ENCODE results near the gene CENPE.

CENPE gene

DNA sequence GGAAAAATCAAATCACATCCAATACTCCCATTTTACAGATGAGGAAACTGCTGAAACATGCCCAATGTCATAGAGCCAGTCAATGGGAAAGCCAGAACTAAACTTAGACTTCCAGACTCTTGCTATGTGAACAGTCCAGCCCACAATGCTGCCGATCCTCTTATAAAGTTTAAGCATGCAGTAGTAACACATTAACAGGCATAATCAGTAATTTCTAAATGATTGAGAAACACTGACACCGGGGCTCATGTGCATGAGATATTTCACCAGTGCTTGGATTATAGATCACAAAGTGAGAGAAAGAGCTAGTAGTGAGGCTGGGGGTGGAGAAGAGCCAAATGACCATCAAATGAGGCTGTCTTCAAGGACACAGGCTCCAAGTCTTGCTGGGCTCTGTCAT, 101.0 kb downstream of the CENPE start:
- H3K36me3 ChIP-seq (ENCODE audit: insufficient read depth, low read length), result peaks cover 4% of the 10 kb centered on the region
- no peak overlapping the region for H3K27ac ChIP-seq
- H3K4me3 ChIP-seq, result no peak overlapping the region
- H3K9ac ChIP-seq (ENCODE audit: insufficient read length), result no peak overlapping the region
- TF ChIP-seq EZH2 (IDR thresholded peaks at IDR 0.05), result no peak
- no peak for TF ChIP-seq POLR2AphosphoS5 (IDR thresholded peaks at IDR 0.05; ENCODE audit: borderline replicate concordance, low read depth, low read length)
- TF ChIP-seq FOXP2 (optimal IDR thresholded peaks at IDR 0.05; ENCODE audit: control extremely low read depth, extremely low read length, insufficient read depth), result no peak
- no peak for DNase-seq (ENCODE audit: low read depth, low spot score)
- no peaks in the 10 kb centered on the region for H3K9me3 ChIP-seq (ENCODE audit: low read depth, low read length)

DNA sequence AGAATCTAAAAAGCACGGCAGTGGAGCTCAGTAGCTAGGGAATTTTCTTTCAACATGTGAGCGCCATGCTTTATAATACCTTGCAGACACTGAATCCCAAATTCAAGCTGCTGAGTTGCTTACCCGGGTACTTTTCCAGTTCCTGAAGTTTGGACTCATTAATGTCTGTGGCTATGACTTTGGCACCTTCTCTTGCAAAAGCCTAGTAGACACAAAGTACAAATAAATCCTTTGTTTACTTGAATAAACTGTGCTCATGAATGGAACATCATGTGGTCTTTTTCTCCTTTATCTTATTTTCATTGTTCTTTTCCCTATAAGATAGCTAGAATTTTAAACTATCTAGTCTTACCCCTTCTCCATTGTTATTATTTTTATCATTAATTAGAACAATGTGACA, 103.1 kb downstream of the CENPE start:
- Histone ChIP-seq H3K9ac (ENCODE audit: insufficient read length) (no peak overlapping the region), H3K27ac (no peak overlapping the region), H3K4me3 (no peak overlapping the region), H3K9me3 (ENCODE audit: low read depth, low read length) (no peaks in the 10 kb centered on the region), H3K36me3 (ENCODE audit: insufficient read depth, low read length) (peaks cover 18% of the 10 kb centered on the region)
- DNase-seq (ENCODE audit: low read depth, low spot score), result no peak
- TF ChIP-seq FOXP2 (optimal IDR thresholded peaks at IDR 0.05; ENCODE audit: control extremely low read depth, extremely low read length, insufficient read depth), result no peak
- no peak for TF ChIP-seq EZH2 (IDR thresholded peaks at IDR 0.05)
- no peak for TF ChIP-seq POLR2AphosphoS5 (IDR thresholded peaks at IDR 0.05; ENCODE audit: borderline replicate concordance, low read depth, low read length)

DNA sequence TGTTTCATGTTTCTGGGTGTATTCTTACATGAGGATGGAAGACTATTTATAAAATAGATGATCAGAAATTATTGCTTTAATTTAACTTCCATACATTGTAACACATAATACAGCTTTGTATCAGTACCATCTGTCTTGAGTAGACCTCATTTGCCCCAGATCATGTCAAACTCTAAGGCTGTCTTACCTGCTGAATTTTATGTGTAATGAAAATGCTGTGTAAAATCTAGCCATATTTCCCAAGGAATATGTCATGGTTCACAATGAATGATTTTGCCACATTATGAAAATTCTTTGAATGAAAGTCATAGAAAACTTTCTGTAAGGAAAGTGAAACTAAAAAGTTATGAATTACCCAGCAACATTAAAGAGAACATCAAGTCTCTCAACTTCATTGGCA, 105.9 kb downstream of the CENPE start:
- no peak for DNase-seq (ENCODE audit: low read depth, low spot score)
- Histone ChIP-seq H3K9ac (ENCODE audit: insufficient read length) (no peak overlapping the region), H3K36me3 (ENCODE audit: insufficient read depth, low read length) (peaks cover 31% of the 10 kb centered on the region), H3K27ac (no peak overlapping the region), H3K4me3 (no peak overlapping the region), H3K9me3 (ENCODE audit: low read depth, low read length) (no peaks in the 10 kb centered on the region)
- no peak for TF ChIP-seq EZH2 (IDR thresholded peaks at IDR 0.05)

DNA sequence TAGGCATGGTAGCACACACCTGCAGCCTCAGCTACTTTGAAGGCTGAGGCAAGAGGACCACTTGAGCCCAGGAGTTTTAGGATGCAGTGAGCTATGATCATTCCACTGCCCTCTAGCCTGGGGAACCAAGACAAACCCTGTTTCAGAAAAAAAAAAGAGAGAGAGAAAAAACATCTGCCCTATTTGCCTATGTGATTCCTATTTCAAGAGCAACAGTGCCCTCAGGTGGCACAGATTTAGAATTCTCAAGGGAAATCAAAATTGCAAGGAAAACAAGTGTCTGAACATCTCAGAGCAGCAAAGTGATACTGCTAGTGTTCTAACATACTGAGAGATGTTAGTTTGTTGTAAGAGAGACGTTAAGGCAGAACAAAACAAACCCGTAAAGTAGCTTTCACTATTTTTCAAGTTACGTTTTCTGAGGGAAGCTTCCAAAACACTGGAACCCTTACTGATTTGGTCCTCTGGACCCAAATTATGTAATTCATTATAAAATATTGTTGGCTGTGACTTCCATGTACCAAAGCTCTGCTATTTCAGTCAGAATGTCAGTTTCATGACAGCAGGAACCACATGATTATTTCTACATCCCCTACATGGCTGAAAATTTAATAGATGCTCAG, 106.4 kb downstream of the CENPE start:
- Histone ChIP-seq H3K36me3 (ENCODE audit: insufficient read depth, low read length) (peaks cover 34% of the 10 kb centered on the region), H3K9ac (ENCODE audit: insufficient read length) (no peak overlapping the region), H3K9me3 (ENCODE audit: low read depth, low read length) (no peaks in the 10 kb centered on the region), H3K4me3 (no peak overlapping the region), H3K27ac (no peak overlapping the region)
- DNase-seq (ENCODE audit: low read depth, low spot score), result peak; percentile 57
- no peak for TF ChIP-seq POLR2AphosphoS5 (IDR thresholded peaks at IDR 0.05; ENCODE audit: borderline replicate concordance, low read depth, low read length)
- no peak for TF ChIP-seq EZH2 (IDR thresholded peaks at IDR 0.05)
- no peak for TF ChIP-seq FOXP2 (optimal IDR thresholded peaks at IDR 0.05; ENCODE audit: control extremely low read depth, extremely low read length, insufficient read depth)

DNA sequence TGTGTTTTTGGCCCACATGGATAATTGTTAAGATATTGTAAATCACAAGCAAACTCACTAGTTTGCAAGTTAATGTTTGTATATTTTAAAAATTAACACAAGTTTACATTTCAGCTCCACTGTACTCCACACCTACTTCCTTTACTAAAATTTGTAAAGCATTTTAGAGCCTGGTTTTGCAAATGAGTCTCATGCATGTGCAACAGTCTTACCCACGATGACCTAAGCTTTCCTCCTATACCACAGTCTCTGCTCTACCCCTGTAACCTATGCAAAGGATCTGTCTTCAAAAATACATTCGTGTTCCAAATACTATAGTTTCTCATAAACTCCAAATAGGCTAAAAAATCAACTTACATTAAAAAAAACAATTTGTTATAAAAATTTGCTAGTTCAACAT, 108.7 kb downstream of the CENPE start:
- H3K36me3 ChIP-seq (ENCODE audit: insufficient read depth, low read length), result peaks cover 43% of the 10 kb centered on the region
- no peak for DNase-seq (ENCODE audit: low read depth, low spot score)
- H3K9ac ChIP-seq (ENCODE audit: insufficient read length), result no peak overlapping the region
- H3K9me3 ChIP-seq (ENCODE audit: low read depth, low read length), result no peaks in the 10 kb centered on the region
- no peak overlapping the region for H3K4me3 ChIP-seq
- H3K27ac ChIP-seq, result no peak overlapping the region
- no peak for TF ChIP-seq EZH2 (IDR thresholded peaks at IDR 0.05)
- no peak for TF ChIP-seq FOXP2 (optimal IDR thresholded peaks at IDR 0.05; ENCODE audit: control extremely low read depth, extremely low read length, insufficient read depth)
- no peak for TF ChIP-seq POLR2AphosphoS5 (IDR thresholded peaks at IDR 0.05; ENCODE audit: borderline replicate concordance, low read depth, low read length)

DNA sequence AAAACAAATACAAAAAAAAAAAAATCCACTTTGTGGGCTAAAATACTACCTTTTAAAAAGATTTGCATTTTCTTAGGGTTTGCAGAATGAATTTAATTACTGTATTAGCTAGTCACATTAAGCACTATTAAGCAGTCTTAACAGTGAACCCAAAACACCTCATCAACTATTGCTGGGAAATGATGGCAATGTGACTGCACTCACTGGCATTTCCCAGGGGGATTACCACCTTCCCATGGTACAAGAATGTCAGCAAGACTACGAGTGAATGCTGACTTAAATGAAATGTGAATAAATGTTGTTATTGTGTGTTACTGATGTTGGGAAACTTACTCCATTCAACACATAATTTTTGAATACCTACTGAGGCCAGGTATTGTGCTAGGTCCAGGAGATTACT, 111.6 kb downstream of the CENPE start:
- no peak overlapping the region for H3K4me3 ChIP-seq
- no peak overlapping the region for H3K27ac ChIP-seq
- no peaks in the 10 kb centered on the region for H3K9me3 ChIP-seq (ENCODE audit: low read depth, low read length)
- H3K36me3 ChIP-seq (ENCODE audit: insufficient read depth, low read length), result peaks cover 35% of the 10 kb centered on the region
- TF ChIP-seq EZH2 (IDR thresholded peaks at IDR 0.05) (no peak), POLR2AphosphoS5 (IDR thresholded peaks at IDR 0.05; ENCODE audit: borderline replicate concordance, low read depth, low read length) (no peak), FOXP2 (optimal IDR thresholded peaks at IDR 0.05; ENCODE audit: control extremely low read depth, extremely low read length, insufficient read depth) (no peak)
- DNase-seq (ENCODE audit: low read depth, low spot score), result no peak
- H3K9ac ChIP-seq (ENCODE audit: insufficient read length), result no peak overlapping the region

DNA sequence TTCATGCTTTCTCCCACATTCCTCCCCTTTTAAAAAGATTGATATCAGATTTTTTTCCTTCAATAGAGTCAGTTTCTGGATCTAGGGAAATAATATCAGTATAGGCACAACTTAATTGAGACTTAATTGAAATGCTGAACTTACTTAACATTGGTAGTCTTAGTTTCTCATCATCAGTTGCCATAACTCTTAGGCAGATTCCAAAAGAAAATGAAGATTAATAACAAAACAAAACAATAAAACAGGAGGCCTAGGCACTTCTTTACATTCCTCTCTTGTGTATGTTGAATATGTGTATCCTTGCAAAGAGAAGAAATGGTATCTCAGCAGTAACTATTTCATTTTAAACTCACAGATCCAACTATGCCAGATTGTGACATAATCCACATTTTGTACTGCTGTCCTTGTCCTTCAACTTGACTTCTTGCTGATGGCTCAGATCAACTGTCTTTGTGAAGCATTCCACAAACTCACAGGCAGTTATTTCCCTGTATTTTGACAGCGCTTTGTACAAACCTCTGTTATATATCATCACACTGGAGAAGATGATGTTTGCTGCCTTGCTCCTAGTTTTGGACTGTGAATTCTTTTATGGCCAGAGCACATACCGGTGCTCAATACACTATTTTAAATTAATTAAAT, 112.5 kb downstream of the CENPE start:
- Histone ChIP-seq H3K27ac (no peak overlapping the region), H3K9ac (ENCODE audit: insufficient read length) (no peak overlapping the region), H3K9me3 (ENCODE audit: low read depth, low read length) (no peaks in the 10 kb centered on the region), H3K4me3 (no peak overlapping the region), H3K36me3 (ENCODE audit: insufficient read depth, low read length) (peaks cover 31% of the 10 kb centered on the region)
- DNase-seq (ENCODE audit: low read depth, low spot score), result no peak
- TF ChIP-seq EZH2 (IDR thresholded peaks at IDR 0.05) (no peak), POLR2AphosphoS5 (IDR thresholded peaks at IDR 0.05; ENCODE audit: borderline replicate concordance, low read depth, low read length) (no peak), FOXP2 (optimal IDR thresholded peaks at IDR 0.05; ENCODE audit: control extremely low read depth, extremely low read length, insufficient read depth) (no peak)

DNA sequence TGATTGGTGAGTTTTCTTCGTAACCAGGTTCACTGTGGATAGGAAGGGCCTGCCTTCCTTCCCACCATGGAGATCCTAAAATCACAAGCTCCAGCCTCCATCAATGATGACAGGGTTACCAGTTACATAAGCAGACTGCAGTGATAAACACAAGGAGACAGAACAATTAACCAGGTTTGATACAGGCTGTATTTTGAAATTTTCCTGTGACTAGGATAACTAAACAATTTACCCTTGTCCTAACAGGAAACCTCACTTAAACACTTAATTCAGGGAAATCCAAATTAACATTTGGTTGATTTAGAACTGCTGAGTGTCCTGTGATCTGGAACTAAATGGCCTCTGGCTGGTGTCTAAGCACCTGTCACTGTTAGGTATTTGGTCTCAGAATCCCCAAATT, 118.5 kb downstream of the CENPE start:
- no peaks in the 10 kb centered on the region for H3K36me3 ChIP-seq (ENCODE audit: insufficient read depth, low read length)
- H3K9ac ChIP-seq (ENCODE audit: insufficient read length), result no peak overlapping the region
- no peak for TF ChIP-seq POLR2AphosphoS5 (IDR thresholded peaks at IDR 0.05; ENCODE audit: borderline replicate concordance, low read depth, low read length)
- no peak for TF ChIP-seq EZH2 (IDR thresholded peaks at IDR 0.05)
- no peak for TF ChIP-seq FOXP2 (optimal IDR thresholded peaks at IDR 0.05; ENCODE audit: control extremely low read depth, extremely low read length, insufficient read depth)
- DNase-seq (ENCODE audit: low read depth, low spot score), result no peak
- H3K4me3 ChIP-seq, result no peak overlapping the region
- no peak overlapping the region for H3K27ac ChIP-seq
- H3K9me3 ChIP-seq (ENCODE audit: low read depth, low read length), result no peaks in the 10 kb centered on the region

Measured in SK-N-MC (cell line).